Measurements from ENCODE around the gene NPHP4.

DNA sequence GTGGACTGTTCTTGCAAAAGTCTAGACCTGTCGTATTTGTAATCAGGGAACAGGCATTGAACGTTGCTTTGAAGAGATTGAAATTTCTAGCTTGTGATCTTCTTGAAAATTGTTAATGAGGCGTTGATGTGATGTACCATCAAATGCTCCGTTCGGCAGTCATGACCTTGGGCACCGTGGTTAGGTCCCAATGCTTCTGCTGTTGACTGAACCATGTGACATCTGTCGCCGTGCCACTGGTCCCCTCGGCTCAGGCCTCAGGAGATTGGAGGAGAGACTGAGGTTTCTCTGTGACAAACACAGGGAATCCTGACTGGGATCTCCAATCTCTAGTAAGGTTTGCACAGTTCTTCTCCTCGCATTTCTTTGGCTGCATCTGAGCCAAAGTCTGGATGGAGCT, 35.4 kb upstream of the NPHP4 start:
- no peak for TF ChIP-seq CTCF (optimal IDR thresholded peaks at IDR 0.05 in 1 of 3, IDR thresholded peaks at IDR 0.05 in 1 of 3, conservative IDR thresholded peaks at IDR 0.05 in 1 of 3; ENCODE audit: extremely low read depth in 1 of 3, insufficient read depth in 2 of 3, low read length in 3 of 3)
- no peak for TF ChIP-seq EZH2 (IDR thresholded peaks at IDR 0.05; ENCODE audit: low read length)
